HG03342 (cell line): ENCODE results near the gene HK1.
"Not testable (repeated sequence)": the region's sequence is repeated elsewhere in the genome, so short reads cannot be mapped to it uniquely, and the experiment has no call there.

Experiments used
- ATAC-seq: cut with Tn5 transposase; IDR thresholded peaks from one replicate; pipeline ENCODE4 v1.9.1; 2021; ENCODE audit warnings: mild to moderate bottlenecking, moderate library complexity; ENCODE audit not compliant: unreplicated experiment

Gene HK1

DNA sequence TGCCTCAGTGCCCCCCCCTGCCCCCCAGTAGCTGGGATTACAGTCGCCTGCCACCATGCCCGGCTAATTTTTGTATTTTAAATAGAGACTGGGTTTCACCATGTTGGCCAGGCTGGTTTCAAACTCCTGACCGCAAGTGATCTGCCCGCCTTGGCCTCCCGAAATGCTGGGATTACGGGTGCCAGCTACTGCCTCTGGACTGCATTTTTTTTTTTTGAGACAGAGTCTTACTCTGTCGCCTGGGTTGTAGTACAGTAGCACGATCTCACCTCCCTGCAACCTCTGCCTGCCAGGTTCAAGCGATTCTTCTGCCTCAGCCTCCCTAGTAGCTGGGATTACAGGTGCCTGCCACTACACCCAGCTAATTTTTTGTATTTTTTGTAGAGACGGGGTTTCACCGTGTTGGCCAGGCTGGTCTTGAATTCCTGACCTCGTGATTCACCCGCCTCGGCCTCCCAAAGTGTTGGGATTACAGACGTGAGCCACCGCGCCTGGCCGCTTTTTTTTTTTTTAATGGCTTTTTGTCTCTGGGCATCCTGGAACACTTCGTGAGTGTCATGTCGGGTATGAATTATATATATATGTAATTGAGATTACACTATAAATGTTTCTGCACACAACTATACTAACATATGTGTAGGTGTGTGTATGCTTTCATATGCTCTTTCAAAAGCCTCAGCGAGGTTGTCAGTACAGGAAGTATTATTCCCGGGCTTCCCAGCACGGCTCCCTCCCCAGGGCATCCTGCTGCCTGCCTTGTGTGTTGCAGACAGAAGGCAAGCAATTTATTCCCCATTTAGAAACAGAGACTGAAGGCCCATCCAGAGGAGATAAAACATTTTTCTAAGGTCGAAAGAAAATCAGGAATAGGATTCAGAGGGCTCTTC, 47.6 kb downstream of the HK1 start:
- not testable (repeated sequence) for ATAC-seq

- ATAC-seq = no peak
Measured at GRCh38 chr10:69326692-69327091, 48.4 kb downstream of the HK1 start.

GRCh38 chr10:69327463-69328379, 49.4 kb downstream of the HK1 start:
- ATAC-seq = no peak

- no peak for ATAC-seq
Measured at GRCh38 chr10:69328380-69328735, 50.1 kb downstream of the HK1 start.

DNA sequence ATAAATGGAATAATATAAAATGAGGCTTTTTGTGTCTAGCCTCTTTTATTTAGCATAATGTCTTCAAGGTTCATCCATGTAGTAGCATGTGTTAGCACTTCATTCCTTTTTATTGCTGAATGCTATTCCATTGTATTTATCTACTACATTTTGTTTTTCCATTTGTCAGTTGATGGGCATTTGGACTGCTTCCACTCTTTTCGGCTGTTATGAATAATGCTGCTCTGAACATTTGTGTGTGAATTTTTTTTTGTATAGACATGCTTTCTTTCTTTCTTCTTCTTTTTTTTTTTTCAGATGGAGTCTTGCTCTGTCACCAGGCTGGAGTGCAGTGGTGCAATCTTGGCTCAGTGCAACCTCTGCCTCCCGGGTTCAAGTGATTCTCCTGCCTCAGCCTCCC, 50.6 kb downstream of the HK1 start:
- ATAC-seq = not testable (repeated sequence)

GRCh38 chr10:69329721-69330178, 51.5 kb downstream of the HK1 start:
- ATAC-seq = no peak

DNA sequence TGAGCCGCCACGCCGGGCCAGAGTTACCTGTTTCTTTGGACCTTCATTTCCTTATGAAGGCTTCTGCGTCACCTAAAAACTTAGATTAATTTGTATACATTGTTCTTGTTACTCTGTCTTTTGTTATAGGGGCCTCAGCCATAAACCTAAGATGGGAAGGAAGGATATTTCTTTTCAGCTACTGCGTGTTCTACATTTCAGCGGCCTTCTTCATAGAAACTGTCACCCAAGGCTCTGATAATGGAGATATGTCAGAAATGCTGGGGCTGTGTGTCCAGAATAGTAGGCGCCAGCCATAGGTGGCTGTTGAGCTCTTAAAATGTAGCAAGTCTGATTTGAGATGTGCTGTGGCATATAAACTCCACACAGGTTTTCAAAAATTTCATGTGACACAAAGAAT, 52.9 kb downstream of the HK1 start:
- ATAC-seq = no peak

GRCh38 chr10:69332278-69333010, 54.1 kb downstream of the HK1 start:
- no peak for ATAC-seq

GRCh38 chr10:69333205-69333604, 54.9 kb downstream of the HK1 start:
- ATAC-seq = no peak

DNA sequence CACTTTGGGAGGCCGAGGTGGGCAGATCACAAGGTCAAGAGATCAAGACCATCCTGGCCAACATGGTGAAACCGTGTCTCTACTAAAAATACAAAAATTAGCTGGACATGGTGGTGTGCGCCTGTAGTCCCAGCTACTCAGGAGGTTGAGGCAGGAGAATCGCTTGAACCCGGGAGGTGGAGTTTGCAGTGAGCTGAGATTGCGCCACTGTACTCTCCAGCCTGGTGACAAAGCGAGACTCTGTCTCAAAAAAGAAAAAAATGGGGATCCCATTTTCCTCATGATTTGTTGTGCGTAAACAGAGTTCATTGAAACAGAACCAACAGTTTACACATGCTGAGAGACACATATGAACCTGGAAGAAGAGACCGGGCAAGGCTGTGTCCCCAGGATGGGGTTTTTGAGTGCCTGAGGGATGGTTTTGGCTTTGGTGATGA, 55.6 kb downstream of the HK1 start:
- ATAC-seq = not testable (repeated sequence)

- ATAC-seq = no peak
Measured at GRCh38 chr10:69334302-69335062, 56.2 kb downstream of the HK1 start.

DNA sequence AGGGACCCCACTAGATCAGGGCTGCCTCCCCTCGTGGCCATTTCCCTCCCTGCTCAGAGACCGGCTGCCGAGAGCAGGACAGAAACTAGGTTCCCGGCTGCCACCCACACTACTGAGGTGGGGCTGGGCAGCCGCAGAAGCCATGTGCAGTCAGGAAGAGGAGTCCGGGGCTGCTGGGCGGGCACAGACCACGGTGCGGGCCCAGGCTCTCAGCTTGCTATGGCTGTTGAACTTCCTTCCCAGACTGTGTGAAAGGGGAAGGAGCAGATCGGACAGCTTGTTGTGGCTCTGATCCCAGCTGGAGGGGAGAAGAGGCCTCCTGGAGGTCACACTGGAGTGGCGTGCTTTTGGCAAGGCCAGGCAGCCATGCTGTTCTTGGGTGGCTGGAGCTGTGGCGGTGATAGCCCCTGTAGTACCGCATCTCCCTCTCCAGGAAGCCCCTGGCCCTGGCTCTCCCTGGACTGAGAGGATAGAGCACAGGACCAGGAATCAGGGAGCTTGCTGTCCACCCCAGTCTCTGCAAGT, 56.8 kb downstream of the HK1 start:
- no peak for ATAC-seq

DNA sequence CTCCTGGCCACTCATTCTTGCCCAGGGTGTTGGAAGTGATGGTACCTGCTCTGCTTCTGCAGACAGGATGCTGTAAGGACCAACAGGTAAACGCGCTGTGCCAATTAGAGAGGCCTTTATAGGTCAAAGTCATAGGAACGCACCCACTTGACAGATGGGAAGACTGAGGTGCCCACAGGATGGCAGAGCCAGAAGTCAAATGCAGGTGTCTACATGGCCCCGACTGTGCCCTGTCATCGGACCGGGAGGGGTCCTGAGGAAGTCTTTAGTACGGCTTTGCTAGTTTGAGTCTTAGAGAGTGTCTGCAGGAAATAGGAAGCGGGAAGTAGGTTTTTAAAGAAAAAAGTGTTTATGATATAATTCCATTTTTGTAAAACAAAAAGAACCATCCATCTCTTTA, 57.3 kb downstream of the HK1 start:
- ATAC-seq = no peak

DNA sequence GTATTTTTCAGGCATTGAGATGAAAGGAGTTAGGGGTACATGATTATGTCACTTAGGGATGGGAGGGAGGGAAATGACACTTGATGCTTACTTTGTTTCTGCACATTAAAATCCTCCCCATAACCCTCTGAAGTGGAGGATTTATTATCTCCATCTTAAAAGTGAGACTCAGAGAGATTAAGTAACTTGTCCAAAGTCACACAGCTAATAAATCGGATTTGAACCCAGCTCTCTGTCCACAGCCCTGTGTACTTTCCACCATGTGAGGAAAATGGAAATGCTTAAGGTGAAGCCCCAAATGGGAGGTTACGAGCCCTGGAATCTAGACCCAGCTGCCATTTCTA, 58.6 kb downstream of the HK1 start:
- ATAC-seq = no peak

- ATAC-seq = no peak
Measured at GRCh38 chr10:69337296-69338132, 59.2 kb downstream of the HK1 start.

- no peak for ATAC-seq
Measured at GRCh38 chr10:69338133-69338456, 59.8 kb downstream of the HK1 start.

- ATAC-seq = no peak
Measured at GRCh38 chr10:69338547-69339450, 60.5 kb downstream of the HK1 start.

DNA sequence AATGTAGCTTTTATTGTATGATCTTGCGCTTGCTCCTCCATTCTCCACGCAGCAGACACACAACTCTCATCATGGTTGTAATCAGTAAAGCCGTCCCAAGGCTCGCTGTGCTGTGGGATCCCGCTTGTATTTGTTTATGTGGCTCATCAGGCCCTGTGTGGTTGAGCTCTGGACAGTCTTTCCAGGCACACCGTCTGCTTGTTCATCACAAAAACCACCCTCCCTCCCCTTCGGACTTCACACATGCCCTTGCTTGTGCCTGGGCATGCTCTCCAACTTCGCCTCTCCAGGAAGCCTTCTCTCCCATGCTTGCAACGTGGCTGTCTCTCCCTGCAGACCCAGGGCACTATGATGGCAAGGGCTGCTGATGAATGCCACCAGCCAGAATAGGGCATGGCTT, 62.4 kb downstream of the HK1 start:
- ATAC-seq = no peak
